Measurements from ENCODE around the gene MYF5.

DNA sequence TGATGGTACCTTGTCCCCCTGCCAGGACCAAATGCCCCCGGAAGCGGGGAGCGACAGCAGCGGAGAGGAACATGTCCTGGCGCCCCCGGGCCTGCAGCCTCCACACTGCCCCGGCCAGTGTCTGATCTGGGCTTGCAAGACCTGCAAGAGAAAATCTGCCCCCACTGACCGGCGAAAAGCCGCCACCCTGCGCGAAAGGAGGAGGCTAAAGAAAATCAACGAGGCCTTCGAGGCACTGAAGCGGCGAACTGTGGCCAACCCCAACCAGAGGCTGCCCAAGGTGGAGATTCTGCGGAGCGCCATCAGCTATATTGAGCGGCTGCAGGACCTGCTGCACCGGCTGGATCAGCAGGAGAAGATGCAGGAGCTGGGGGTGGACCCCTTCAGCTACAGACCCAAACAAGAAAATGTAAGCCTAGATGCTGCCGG lies 8.9 kb upstream of the MYF5 start:
- TF ChIP-seq, protein P1, sequence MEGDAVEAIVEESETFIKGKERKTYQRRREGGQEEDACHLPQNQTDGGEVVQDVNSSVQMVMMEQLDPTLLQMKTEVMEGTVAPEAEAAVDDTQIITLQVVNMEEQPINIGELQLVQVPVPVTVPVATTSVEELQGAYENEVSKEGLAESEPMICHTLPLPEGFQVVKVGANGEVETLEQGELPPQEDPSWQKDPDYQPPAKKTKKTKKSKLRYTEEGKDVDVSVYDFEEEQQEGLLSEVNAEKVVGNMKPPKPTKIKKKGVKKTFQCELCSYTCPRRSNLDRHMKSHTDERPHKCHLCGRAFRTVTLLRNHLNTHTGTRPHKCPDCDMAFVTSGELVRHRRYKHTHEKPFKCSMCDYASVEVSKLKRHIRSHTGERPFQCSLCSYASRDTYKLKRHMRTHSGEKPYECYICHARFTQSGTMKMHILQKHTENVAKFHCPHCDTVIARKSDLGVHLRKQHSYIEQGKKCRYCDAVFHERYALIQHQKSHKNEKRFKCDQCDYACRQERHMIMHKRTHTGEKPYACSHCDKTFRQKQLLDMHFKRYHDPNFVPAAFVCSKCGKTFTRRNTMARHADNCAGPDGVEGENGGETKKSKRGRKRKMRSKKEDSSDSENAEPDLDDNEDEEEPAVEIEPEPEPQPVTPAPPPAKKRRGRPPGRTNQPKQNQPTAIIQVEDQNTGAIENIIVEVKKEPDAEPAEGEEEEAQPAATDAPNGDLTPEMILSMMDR (conservative IDR thresholded peaks at IDR 0.05): no peak
- TF ChIP-seq ZFX (IDR thresholded peaks at IDR 0.05): no peak

Measured in C4-2B (cell line).